ENCODE data around the gene KLHL29. TPM values are rescaled to one million over a fixed set of nuclear protein-coding genes. Genes with fewer than 3 reads are reported as not detected.

Gene KLHL29
- polyA plus RNA-seq, 1 of the 3 experiments (the other 2 are of a cell fraction): 4.6 TPM

DNA sequence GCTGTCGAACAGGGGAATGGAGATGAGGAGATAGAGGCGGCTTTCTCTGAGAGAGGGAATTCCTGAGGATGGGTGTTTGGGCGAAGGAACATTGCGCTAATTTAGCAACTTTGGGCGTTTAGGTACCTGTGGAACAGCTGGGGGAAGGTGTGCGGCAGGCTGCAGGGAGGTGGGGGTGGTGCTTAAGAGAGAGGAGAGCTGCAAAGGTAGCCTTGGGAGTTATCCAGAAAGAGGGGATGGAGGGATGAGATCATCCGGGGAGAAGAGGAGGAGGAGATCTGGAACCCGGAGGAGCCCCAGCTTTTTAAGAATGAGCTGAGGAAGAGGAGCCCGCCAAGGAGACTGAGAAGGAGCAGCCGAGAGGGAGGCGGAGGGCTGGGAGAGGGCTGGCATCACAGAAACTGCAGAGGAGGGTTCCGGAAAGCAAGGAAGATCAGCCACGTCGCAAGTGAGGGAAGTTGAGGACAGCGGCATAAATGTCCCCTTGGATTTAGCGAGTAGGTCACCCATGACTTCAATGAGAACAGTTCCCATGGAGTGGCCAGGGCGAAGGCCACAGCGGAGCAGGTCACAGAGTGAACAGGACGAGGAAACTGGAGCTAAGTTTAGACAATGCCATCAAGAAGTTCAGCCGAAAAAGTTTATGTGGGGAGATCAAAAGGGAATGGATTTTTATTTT is 174.7 kb downstream of the KLHL29 start:
- no peaks in the 10 kb centered on the region for H3F3A ChIP-seq (replicated peaks; ENCODE audit: insufficient read depth)
- TF ChIP-seq NFIC (IDR thresholded peaks at IDR 0.05; ENCODE audit: borderline replicate concordance): no peak
- no peak for TF ChIP-seq SIN3A (IDR thresholded peaks at IDR 0.05; ENCODE audit: borderline replicate concordance, low read depth, low read length)
- no peak for TF ChIP-seq EZH2phosphoT487 (IDR thresholded peaks at IDR 0.05; ENCODE audit: borderline replicate concordance, low read depth)
- TF ChIP-seq, protein P1, sequence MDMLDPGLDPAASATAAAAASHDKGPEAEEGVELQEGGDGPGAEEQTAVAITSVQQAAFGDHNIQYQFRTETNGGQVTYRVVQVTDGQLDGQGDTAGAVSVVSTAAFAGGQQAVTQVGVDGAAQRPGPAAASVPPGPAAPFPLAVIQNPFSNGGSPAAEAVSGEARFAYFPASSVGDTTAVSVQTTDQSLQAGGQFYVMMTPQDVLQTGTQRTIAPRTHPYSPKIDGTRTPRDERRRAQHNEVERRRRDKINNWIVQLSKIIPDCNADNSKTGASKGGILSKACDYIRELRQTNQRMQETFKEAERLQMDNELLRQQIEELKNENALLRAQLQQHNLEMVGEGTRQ (IDR thresholded peaks at IDR 0.05; ENCODE audit: borderline replicate concordance, low read depth, low read length): no peak
- no peak for TF ChIP-seq RFX5 (IDR thresholded peaks at IDR 0.05; ENCODE audit: low read length)
- no peak for TF ChIP-seq RAD21 (IDR thresholded peaks at IDR 0.05; ENCODE audit: low read length)
- TF ChIP-seq RXRA (IDR thresholded peaks at IDR 0.05; ENCODE audit: borderline replicate concordance, low read depth): no peak
- TF ChIP-seq EP300 (IDR thresholded peaks at IDR 0.05; ENCODE audit: borderline replicate concordance in 1 of 2, low read depth in 1 of 2, low read length in 1 of 2): no peak
- TF ChIP-seq SMC3 (IDR thresholded peaks at IDR 0.05; ENCODE audit: low read depth, low read length): no peak
- TF ChIP-seq USF1 (IDR thresholded peaks at IDR 0.05; ENCODE audit: borderline replicate concordance, low read depth): no peak
- TF ChIP-seq NRF1 (IDR thresholded peaks at IDR 0.05; ENCODE audit: low read depth, low read length): no peak
- no peak for TF ChIP-seq FOXM1 (IDR thresholded peaks at IDR 0.05; ENCODE audit: low read depth)
- TF ChIP-seq REST (IDR thresholded peaks at IDR 0.05; ENCODE audit: low read depth, low read length): no peak
- TF ChIP-seq CHD2 (IDR thresholded peaks at IDR 0.05; ENCODE audit: low read length, partially characterized antibody): no peak
- no peak for TF ChIP-seq FOXJ3 (CRISPR knock-in tag; IDR thresholded peaks at IDR 0.05)
- no peak for TF ChIP-seq IRF3 (IDR thresholded peaks at IDR 0.05; ENCODE audit: low read depth, low read length)
- no peak for TF ChIP-seq GATA2 (CRISPR knock-in tag; IDR thresholded peaks at IDR 0.05)
- peaks cover 0 to 34% of the 10 kb centered on the region in 2 experiments; a peak in 1 of 4 replicates for H3K4me1 ChIP-seq (ENCODE audit: control insufficient read depth in 1 of 2, insufficient read depth in 2 of 2, low read depth in 1 of 2, low read length in 1 of 2)
- CTCF ChIA-PET: interaction anchor here (0.7 to 5.1 kb wide), 6 partner anchors 14 to 1213 kb away, joined by 3 to 24 read pairs (median 6); no protein-coding TSS in a partner anchor
- no peak overlapping the region for H3K27ac ChIP-seq (ENCODE audit: low read depth in 2 of 2, low read length in 1 of 2)
- no peak overlapping the region for H3K9ac ChIP-seq
- no peaks in the 10 kb centered on the region for H3K79me2 ChIP-seq (ENCODE audit: insufficient read depth)
- no peak overlapping the region for H3K4me2 ChIP-seq
- no peaks in the 10 kb centered on the region for H3K9me2 ChIP-seq
- no peaks in the 10 kb centered on the region for H3K27me3 ChIP-seq (ENCODE audit: insufficient read depth)
- H3K36me3 ChIP-seq (replicated peaks in 1 of 2; ENCODE audit: control insufficient read depth in 1 of 2, insufficient read depth in 2 of 2, low read length in 1 of 2): no peaks in the 10 kb centered on the region
- H4K20me1 ChIP-seq (ENCODE audit: insufficient read depth): no peaks in the 10 kb centered on the region
- H2AFZ ChIP-seq (ENCODE audit: low read depth): no peak overlapping the region
- no peaks in the 10 kb centered on the region for H3K9me3 ChIP-seq
- POLR2A ChIA-PET: no interaction called here
- whole genome bisulfite sequencing (ENCODE audit: low lambda C conversion rate): 87% methylated on average over 20 of the region's 20 CpGs
- DNase-seq: no peak
- H3K4me3 ChIP-seq (ENCODE audit: low read depth in 2 of 2, low read length in 1 of 2): no peak overlapping the region

Data from SK-N-SH (cell line).